Measurements from ENCODE around the gene E2F2. TPM values are rescaled to one million over a fixed set of nuclear protein-coding genes. Genes with fewer than 3 reads are reported as not detected.

Gene E2F2
- total RNA-seq, 1 donor from 2014 or later = 0.72 TPM

GRCh38 chr1:23555270-23555985 lies 24.4 kb upstream of the E2F2 start:
- no peak for DNase-seq (ENCODE audit: low spot score)
- Mint-ChIP-seq H3K4me1 (ENCODE audit: low read depth) (peaks cover 48% of the 10 kb centered on the region), H3K27me3 (ENCODE audit: low read depth) (no peaks in the 10 kb centered on the region), H3K36me3 (ENCODE audit: low read depth) (peaks cover 8% of the 10 kb centered on the region), H3K4me3 (ENCODE audit: unreplicated experiment) (peak overlapping the region; percentile 78), H3K9me3 (ENCODE audit: low read depth) (no peaks in the 10 kb centered on the region), H3K27ac (ENCODE audit: unreplicated experiment) (peak overlapping the region; percentile 99)
- peak; percentile 30 for TF ChIP-seq CTCF (IDR thresholded peaks at IDR 0.05)

- Mint-ChIP-seq H3K4me3 (ENCODE audit: unreplicated experiment) (peak overlapping the region; percentile 78), H3K9me3 (ENCODE audit: low read depth) (no peaks in the 10 kb centered on the region), H3K27me3 (ENCODE audit: low read depth) (no peaks in the 10 kb centered on the region), H3K27ac (ENCODE audit: unreplicated experiment) (peak overlapping the region; percentile 99), H3K36me3 (ENCODE audit: low read depth) (peaks cover 8% of the 10 kb centered on the region), H3K4me1 (ENCODE audit: low read depth) (peaks cover 41% of the 10 kb centered on the region)
- peak; percentile 97 for DNase-seq (ENCODE audit: low spot score)
- TF ChIP-seq CTCF (IDR thresholded peaks at IDR 0.05) = peak; percentile 64
Observed at GRCh38 chr1:23554481-23555269, 23.6 kb upstream of the E2F2 start.

- Mint-ChIP-seq H3K4me1 (ENCODE audit: low read depth) (peaks cover 38% of the 10 kb centered on the region), H3K4me3 (ENCODE audit: unreplicated experiment) (peak overlapping the region; percentile 66), H3K27me3 (ENCODE audit: low read depth) (no peaks in the 10 kb centered on the region)
Observed at GRCh38 chr1:23554127-23554480, 23.1 kb upstream of the E2F2 start.

DNA sequence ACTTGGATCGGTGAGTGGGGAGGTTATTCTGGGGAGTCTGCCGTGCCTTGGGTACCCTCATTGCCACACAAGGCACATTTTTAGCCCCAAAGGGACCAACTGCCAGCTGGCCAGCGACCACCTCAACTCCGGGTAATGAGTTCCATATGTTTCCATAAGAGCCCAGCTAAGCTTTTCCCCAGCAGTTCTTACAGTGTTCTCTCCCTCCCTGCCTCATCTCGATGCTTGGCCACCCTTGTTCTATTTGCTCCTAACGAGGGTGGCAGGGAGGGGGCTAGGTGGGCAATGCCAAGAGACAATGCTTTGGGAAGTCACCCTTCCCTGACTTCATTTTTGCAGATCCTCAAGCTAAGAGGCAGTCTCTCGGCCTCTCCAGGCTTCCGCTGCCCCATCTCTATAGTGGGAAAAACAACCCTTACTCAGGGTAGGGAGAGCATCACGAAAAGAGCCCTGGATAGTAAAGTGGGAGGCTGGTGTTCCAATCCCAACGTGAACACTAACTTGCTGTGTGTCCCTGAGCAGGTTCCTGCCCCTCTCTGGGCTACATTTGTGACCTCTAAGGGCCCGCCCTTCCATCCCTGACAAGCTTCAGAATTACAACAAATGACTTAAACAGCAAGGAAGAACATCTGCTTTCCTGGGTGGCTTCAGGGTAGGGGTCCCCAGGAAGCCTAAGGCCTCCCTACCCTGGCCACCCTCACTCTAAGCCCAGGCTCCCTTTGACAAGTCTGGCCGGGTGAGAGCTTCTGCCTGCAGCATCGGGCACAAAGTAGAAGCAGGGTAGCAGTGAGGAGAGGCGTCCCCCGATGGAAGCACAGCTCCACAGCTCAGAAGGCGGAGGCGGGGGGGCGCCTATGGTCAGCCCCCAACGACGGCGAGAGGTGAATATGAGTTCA lies 22.4 kb upstream of the E2F2 start:
- Mint-ChIP-seq H3K4me1 (ENCODE audit: low read depth) (peaks cover 38% of the 10 kb centered on the region), H3K9me3 (ENCODE audit: low read depth) (no peaks in the 10 kb centered on the region), H3K27me3 (ENCODE audit: low read depth) (no peaks in the 10 kb centered on the region), H3K27ac (ENCODE audit: unreplicated experiment) (no peak overlapping the region), H3K36me3 (ENCODE audit: low read depth) (peaks cover 8% of the 10 kb centered on the region), H3K4me3 (ENCODE audit: unreplicated experiment) (peak overlapping the region; percentile 66)
- TF ChIP-seq CTCF (IDR thresholded peaks at IDR 0.05) = no peak
- DNase-seq (ENCODE audit: low spot score) = no peak

More at GRCh38 chr1:23554127-23554480, 23.1 kb upstream of the E2F2 start:
- DNase-seq (ENCODE audit: low spot score) = no peak
- Mint-ChIP-seq H3K27ac (ENCODE audit: unreplicated experiment) (peak overlapping the region; percentile 47), H3K36me3 (ENCODE audit: low read depth) (peaks cover 8% of the 10 kb centered on the region), H3K9me3 (ENCODE audit: low read depth) (no peaks in the 10 kb centered on the region)
- TF ChIP-seq CTCF (IDR thresholded peaks at IDR 0.05) = no peak

- H3K27ac Mint-ChIP-seq (ENCODE audit: unreplicated experiment) = no peak overlapping the region
- no peak overlapping the region for H3K4me3 Mint-ChIP-seq (ENCODE audit: unreplicated experiment)
- no peaks in the 10 kb centered on the region for H3K9me3 Mint-ChIP-seq (ENCODE audit: low read depth)
- DNase-seq (ENCODE audit: low spot score) = no peak
- peaks cover 29% of the 10 kb centered on the region for H3K4me1 Mint-ChIP-seq (ENCODE audit: low read depth)
- no peaks in the 10 kb centered on the region for H3K27me3 Mint-ChIP-seq (ENCODE audit: low read depth)
- TF ChIP-seq CTCF (IDR thresholded peaks at IDR 0.05) = no peak
- no peaks in the 10 kb centered on the region for H3K36me3 Mint-ChIP-seq (ENCODE audit: low read depth)
Observed at GRCh38 chr1:23551849-23552248, 20.8 kb upstream of the E2F2 start.
